ENCODE measurements around the gene SIGLEC12.
"Not testable (repeated sequence)": the region's sequence is repeated elsewhere in the genome, so short reads cannot be mapped to it uniquely, and the experiment has no call there.

Gene SIGLEC12

DNA sequence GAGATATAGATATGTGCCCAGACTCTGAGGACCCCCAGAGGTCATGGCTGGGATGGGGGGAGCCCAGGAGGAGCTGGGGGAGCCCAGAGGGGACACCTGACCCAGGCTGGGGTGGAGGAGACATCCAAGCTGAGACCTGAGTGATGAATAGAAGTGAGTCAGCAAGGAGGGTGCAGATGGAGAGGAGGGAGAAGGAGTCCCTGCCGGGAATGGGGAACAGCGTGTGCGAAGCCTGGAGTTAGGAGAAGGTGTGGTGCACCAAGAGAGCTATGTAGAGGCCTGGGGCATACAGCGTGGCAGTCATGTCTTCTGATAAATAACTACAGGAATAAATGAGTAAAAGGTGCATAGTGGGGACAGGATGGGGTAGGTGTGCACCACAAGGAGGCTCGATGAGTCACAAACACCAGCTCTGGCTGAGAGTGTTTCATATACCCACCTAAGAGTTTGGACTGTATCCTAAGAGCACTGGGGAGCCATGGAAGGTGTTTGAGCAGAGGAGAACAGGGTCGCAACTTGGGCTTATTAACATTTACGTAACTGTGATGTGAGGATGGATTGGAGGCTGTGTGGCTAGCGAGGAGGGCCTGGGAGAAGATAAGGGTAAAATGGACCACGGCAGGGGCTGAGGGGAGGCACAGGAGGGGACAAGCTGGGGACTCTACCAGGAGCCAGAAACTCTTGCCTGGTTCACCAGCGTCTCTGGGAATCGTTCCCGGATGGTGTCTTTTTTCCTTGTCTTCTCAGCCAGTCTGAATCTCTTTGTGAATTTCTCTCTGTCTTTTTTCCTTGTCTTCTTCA, 21.9 kb downstream of the SIGLEC12 start:
- DNase-seq: no peak

DNA sequence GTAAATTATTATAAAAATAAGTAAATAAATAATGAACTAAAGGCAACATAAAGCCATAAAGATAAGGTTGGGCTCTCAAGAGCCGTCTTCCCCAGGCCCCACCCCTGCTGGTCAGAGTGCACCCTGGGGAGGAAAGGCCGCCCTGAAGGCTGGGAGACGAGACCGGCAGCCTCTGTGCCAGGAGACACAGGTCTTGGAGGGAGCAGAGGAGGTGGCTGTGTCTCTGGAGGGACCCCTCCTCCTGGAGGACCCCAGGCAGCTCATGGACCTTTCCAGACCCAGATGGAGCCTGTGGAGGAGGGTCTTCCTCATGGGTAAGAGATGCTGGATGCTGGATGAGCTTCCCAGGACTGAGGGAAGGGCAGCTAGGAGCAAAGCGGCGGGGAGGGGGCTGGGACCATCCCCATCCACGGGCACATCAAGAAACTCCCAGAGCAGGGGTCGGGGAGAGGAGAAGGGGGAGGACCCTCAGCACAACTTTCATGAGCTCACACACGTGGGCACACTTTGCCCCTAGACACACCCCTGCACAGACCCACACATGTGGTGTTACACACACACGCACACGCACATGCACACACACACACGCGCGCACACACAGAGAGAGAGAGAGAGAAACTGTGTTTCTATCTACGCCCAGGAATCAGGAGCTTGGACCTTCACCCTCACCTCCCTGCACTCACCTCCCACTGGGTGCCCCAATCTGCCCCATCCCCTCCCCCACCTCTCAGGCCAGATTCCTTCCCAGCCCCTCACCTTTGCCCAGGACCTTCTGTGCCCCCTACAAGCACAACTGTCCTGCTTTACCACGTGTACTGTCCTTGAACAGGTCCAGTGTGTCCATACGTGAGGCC, 23.0 kb downstream of the SIGLEC12 start, which contains the start of gene CEACAM18:
TSS of gene CEACAM18 (plus strand) at position 159 of the 854 bp plus-strand sequence.
- DNase-seq: no peak

DNA sequence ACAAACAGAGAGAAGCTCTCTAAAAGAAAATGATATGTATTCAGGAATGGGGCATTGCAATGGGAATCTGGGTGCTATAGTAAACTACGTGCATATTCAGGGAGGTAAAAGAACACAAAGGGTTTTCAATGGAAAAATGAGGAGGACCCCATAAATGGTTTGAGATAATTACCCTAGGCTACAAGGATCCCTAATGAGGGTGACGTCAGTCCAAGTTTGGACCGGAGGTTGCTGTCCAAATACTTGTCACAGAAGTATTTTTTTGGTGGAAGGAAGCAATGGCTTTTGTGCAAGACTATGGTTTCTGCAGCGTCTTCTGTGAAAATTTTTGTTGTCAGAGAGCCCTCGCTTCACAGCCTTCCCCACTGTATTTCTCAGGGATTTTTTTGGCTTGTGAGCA, 24.3 kb downstream of the SIGLEC12 start:
- DNase-seq: no peak

DNA sequence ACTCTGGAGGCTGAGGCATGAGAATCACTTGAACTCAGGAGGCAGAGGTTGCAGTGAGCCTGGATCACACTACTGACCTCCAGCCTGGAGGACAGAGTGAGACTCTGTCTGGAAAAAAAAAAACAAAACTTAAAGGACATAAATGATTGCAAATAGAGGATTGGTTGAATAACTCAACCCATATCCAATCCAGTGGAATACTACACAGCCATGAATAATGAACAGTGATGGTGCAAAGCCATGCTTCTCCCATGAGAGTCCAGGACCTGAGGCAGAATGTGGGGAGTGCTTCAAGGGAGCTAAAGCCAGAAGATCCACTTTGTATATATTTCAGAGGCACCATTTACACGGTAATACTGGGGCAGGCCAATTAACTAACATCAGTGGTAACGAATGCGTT, 25.4 kb downstream of the SIGLEC12 start:
- DNase-seq: no peak

DNA sequence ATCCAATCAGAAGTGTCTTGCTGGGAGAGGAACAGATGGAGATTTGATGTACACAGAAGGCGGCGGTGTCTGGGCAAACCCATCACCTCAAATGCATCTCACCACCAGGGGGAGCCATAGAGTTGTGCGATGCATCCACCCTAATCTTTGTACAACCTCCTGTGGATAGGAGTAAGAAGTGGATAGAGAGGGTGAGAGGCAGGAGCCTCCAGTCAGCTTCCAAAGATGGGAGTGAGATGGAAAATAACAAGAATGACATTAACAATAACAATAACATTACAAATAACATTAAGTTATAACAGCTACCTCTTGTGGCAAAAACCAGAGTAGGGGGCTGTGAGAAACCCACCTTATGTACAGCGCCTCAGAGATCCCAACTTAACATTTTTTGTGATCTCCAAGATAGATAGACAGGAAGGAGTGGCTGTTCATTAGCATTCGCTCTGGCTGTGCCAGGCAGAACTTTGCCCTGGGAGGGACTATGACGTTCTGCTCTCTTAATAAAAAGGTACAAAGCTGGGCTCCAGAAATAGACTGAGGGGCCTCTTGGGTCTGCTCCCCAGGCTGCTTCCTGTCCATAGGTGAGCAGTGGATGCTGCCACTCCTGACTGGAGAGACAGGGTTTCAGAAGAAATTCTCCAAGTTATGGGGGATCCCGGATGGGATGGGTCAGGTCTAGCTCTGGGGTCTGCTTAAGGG, 28.4 kb downstream of the SIGLEC12 start:
- peak; percentile 82 for DNase-seq

DNA sequence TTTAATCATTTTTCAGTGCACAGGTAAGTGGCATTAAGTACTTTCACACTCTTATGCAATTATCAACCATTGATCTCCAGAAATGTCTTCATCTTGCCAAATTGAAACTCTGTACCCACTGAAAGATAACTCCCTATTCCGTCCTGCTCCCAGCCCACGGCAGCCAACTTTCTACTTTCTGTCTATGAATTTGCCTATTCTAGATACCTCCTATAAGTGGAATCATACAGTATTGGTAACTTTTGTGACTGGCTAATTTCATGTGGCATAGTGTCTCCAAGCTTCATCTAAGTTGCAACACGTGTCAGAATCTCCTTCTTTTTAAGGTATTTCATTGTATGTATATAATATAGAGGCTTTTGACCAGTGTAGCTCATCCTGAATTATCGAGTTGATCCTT, 29.0 kb downstream of the SIGLEC12 start:
- no peak for DNase-seq

DNA sequence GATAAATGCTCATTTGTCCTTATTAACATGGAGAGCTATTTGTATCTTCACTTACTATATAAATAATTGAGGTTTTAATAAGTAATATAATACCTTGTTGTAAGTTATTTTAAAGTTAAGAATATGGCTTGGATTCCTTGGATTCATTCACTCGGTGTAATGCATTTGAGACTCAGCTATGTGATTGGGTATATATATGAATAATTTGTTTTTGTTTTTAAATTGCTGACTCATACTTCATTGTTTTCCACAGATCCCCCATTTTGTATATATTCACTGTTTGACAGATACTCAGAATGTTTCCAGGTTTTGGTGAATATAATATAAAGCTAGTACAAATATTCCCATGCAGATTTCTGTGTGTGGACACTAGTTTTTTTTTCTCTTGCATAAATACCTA, 30.1 kb downstream of the SIGLEC12 start:
- no peak for DNase-seq

DNA sequence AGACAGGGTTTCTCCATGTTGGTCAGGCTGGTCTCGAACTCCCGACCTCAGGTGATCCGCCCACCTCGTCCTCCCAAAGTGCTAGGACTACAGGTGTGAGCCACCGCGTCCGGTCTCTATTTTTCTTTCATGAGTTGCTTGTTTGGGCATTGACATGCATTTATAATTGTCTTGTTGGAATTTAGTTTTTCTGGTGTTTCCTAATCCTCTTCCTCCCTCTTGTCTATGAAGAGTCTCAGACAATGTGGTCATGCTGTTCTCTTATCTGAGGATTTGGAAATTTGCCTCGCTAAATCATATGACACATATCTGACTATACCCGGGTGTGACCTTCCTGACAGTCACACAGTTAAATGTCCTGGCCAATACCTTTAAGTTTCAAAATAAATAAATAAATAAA, 30.6 kb downstream of the SIGLEC12 start:
- DNase-seq: no peak

DNA sequence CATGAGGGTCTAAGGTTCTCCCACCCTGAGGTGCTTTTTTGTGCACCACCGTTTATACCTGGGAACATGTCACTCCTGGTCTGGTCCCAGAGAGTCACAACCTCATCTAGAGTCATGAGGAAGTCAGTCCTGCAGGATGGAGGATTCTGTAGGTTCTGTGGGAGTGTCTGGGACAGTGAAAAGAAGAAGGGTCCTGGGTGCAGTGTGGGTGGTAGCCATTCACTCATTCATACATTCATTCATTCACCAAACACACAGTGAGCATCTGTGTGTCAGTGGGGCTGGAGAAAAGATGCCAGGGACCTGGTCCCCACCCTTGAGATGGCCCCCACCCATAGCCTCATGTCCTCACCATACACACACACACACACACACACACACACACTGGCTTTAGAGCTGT, 32.0 kb downstream of the SIGLEC12 start:
- no peak for DNase-seq

DNA sequence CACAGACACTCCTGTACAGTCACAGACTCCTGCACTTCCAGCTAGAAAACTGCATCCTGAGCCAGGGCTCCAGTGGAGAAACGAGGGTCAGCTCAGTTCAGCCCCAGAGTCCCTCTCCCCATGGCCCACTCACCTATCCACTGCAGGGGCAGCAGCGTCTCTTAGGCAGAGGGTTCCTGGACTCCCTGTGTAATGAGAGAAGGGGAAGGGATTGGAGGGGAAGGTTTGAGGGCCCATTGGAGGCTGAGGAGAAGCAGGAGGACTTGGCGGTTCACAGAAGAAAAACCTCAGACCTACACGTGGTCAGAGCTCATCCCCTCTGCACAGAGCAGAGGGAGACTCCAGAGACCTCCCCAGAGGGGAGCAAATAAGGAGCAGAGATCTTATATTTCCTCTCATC, 32.4 kb downstream of the SIGLEC12 start:
- DNase-seq: no peak

DNA sequence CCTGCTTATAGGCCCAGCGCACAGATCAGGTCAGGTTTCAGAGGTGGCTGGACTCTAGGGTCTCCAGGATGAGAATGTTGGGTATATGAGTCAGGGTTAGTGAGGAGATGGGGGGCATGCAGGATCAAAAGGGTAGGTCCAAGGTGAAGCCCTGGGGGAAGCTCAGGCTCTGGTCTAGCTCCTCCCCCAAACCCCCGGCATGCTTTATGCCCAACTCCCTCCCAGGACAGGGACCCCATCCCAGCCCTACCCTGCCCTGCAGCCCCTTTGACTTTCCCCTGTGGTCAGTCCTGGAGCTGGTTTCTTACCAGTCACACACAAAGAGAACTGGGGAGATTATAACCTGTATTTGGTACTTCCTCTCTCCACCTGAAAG, 33.1 kb downstream of the SIGLEC12 start:
- DNase-seq: no peak

DNA sequence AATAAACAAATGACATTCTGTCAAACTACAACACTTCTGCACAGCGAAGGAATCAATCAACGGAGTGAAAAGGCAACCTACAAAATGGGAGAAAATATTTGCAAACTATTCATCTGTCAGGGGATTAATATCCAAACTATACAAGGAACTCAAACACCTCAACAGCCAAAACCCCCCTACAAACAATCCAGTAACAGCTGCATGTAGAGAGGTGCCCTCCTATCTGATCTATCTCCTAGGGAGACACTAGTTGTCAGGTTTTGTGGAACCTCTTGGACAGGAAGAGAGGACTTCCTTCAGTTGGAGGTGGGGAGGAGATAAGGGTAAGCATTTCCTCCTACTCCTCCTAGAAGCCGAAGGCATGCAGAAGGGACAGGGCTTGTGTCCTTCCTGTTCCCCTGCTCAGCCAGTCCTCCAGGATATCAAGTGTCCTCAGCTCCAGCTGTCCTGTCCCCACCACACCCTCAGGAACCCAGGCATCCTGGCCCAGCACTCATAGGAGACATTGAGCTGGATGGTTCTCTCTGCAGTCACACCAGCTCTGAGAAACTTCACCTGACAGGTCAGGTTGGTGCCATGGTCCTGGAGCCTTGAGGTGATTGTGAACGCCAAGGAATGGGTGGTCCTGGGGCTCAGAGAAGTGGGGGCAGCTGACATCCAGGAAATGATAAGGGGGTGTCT, 33.6 kb downstream of the SIGLEC12 start:
- DNase-seq: no peak

DNA sequence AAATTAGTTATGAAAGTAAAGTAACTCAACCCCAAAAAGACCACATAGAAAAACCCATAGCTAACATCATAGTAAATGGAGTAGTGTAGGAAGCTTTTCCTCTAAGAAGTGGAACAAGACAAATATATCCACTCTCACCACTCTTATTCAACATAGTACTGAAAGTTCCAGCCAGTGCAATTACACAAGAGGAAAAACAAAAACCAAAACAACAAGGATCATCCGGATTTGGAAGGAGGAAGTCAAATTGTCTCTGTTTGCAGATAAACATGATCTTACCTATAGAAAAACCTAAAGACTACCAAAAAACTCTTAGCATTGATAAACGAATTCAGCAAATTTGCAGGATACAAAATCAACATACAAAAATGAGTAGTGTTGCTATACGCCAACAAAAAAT, 34.9 kb downstream of the SIGLEC12 start:
- DNase-seq: no peak

DNA sequence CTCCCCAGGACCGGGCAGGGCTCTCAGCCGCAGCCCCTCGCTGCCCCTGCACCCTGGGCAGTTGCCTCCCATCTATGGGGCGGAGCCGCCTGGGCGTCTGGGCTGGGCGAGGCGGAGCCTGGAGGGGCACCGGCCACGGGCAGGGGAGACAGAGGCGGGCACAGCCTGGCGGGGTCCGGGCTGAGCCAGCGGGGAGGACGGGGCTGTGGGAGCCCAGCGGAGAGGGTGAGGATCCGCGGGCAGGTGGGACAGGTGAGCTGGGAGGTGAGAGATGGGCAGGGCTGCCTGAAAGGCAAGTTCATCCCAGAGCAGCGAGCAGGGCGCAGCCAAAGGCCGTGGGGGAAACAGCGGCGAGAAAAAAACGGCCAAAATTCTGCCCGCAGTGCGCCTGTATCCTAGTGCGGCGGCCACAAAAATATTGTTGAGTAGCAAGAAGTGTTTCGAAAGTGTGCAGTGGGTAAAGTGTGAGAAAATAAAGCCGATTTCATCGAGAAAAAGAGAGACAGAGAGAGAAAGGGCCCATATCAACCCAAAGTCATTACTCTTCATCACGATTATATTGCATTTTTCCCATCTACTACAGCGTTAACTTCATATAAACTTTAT, 37.5 kb downstream of the SIGLEC12 start:
- not testable (repeated sequence) for DNase-seq

DNA sequence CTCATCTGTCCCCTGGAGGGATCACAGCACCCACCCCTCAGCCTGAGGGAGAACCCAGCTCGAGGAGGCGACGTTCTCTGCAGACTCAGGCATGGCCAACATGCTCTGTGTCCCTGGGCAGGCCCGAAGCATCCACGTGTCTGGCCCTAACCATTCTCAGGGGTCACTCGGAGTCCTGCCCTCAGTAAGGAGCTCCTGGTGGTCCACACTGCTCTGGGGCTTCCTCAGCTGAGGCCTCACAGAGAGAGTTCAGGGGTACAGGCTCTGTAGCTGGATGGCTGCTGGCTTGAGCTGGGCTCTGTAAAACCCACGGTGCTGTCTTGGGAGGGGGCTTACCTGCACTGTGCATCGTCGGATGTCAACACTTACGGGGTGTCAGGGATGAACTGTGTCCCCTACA, 38.9 kb downstream of the SIGLEC12 start:
- no peak for DNase-seq

DNA sequence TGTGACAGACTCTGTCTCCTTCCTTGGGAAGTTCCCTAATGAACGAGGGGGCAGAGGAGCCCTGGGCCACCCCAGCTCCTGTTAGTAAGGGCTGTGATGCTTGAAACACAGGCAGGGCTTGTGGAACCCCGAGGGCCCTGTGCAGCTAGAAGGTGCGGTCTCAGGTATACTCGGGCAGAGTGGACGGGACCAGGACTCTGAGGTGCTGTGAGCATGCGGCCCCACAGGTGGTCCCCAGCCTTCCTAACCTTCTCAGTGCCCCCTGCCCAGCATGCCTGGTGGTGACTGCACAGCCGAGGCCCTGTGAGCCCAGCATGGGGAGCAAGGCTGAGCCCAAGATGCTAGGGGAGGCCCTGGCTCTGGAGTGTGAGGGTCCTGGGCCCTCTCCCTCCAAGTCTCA, 39.3 kb downstream of the SIGLEC12 start:
- DNase-seq: no peak

DNA sequence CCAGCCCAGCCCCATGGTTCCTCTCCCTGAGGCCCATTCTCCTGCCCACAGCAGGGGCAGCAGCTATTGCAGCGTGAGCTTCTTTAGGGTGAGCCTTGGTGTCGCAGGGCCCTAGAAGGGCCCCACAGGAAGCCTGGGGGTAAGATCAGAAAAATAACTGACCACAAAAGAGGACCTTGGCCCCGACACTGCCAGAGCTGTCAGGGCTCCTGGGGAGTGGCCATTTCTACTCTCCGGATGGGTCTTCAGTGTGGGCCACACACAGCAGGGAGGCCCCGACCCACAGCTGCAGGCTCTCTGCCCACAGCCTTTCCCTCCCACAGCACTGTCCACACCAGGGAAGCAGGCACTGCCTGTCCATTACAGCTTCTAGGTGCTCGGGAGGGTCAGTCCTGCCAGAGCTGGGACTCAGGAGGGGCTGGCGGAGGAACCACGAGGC, 39.9 kb downstream of the SIGLEC12 start:
- no peak for DNase-seq

DNA sequence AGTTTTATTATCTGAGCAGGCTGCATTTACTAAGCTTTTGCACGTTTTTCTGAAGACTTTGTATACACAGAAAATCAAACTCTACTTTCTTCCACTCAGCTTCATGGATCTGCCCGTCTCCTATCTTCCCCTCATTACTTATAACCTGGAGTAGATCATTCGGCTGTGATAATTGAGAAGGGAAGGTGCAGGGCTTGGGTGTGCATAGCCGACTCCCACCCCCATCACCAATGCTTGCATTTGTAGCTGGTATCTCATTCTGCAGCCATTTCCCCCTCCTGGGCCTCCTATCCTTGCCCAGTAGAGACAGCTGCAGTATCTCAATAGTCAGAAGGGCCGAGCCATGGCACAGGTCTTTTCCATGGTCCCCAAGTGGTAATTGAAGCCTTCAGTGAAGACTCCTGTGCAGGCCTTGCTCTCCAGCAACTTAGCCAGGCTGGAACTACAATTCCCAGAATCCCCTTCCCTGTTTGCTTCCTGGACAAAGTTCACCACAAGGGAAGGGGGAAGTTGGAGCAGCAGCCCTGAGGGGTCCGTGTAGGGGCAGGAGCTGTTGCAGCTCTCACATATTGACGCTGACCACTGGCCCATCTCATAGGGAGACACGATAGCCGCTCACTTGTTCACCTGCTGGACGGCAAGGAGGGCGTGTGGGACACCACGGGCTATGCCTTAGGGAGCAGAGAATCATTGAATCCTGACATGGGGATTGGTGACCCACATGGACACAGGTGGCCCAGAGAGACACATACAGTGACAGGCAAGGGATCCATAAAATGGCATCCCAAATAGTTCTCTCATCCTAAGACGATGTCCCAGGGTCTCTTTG, 41.2 kb downstream of the SIGLEC12 start:
- no peak for DNase-seq

DNA sequence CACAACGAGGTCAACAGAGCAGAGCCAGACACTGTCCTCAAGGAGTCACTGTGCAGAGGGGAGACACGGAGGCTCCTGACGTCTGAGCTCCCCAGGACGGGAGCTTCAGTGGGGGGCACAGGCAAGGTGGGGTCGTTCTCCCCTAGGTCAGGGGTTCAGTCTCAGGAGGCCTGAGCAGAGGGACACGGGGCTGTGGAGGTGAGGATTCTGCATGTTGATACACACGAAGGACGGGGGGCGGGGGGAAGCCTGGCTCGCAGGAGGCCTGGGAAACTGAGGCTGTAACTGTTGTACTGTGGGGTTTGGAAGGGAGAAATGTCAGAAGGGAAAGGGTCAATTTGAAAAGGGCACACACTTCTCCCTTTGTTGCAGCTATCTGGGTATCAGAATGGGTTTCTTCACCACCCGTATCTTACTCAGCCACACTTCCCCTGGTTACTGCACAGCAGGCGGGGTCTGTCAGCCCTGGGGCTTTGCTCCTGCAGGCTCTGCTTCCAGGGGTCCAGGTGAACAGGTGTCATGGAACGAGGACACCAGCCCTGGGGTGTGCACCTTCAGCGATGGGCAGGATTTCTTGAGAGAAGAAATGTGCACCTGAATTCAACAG, 42.6 kb downstream of the SIGLEC12 start:
- DNase-seq: no peak

DNA sequence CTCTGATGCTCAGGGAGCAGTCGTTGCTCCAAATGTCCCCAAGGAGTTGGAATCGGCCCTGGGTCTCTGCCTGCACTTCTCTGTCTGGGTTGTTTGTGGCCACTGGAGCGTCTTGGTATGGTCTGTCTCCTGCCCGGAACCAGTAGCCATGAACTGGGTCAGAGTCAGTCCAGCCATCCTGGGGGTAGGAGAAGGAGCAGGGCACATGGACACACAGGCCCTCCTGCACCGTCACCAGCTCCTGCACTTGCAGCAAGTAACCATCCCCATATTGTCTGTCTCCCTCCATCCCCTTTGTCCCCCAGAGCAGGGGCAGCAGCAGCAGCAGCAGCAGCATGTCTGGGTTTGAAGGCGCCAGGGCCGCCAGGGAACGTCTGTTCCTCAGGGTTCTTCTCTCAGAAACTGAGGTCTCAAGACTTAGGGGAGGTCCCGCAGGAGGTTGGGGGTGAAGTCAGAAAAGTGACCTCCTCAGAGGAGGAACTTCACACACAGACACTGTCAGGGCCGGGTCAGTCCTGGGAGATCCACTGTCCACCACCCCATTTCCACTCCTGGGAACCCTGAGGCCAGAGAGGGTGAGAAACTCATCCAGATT, 43.5 kb downstream of the SIGLEC12 start, which contains the start of gene SIGLEC8:
TSS of gene SIGLEC8 (minus strand) at position 404 of the 595 bp plus-strand sequence. CDS start at position 337, 67 bp downstream.
- no peak for DNase-seq

Data from T-helper 9 cell (primary cell).